ENCODE results near the gene FNDC3A.
"Not testable (repeated sequence)": the region's sequence is repeated elsewhere in the genome, so short reads cannot be mapped to it uniquely, and the experiment has no call there.

FNDC3A gene

DNA sequence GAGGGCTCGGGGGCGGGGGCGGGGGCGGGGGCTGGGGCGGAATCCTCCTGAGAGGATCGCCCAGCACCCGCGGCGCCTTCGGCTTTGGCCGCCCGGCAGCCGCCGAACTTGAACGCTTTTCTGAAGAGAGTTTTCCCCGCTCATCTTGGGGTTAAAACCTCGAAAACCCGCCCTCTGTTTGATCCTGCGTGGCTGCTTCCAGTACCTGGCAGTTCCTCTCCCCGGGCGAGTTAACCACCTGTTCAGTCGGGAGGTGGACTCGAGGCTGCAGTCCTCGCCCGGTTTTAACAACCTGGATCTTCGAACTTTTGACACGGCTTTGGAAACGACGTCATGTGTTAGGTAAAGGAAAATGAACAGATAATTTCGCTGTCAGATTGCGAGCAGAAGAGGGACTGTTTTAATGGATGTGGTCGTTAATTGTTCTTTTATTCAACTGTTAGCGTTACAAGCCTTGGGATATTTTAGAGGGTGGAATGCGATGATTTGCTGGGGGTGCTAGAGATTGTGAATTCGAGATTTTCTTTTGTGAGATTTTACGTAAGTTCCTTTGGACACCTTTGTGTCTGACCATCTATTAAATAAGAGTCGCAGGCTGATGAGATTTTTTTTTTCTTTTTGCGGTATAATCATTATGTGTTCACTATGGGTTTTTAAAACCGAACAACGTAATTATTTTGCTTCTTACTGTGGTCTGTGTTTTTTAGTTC, 1.0 kb downstream of the FNDC3A start:
- no peak for DNase-seq

GRCh38 chr13:48977286-48977625, 1.5 kb downstream of the FNDC3A start:
- no peak for DNase-seq

DNA sequence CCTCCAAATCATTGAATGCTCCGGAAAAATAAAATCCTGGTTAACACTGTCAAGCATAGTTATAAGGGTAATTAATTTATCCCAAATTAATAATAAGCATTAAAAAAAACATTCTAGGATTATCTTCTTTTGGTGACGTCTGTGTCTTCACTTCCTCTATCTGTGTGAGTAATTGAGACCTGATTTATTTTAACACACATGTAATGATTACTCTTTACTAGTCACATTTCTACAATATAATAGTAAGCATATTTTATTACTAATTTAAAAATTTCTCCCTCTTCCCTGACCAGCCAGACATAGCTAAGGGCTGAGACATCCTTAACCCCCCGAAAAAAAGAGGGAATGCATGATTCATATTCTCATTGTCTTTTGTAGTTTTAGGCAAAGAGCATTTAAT, 2.3 kb downstream of the FNDC3A start:
- DNase-seq = no peak

GRCh38 chr13:48978942-48979601, 3.4 kb downstream of the FNDC3A start:
- no peak for DNase-seq

GRCh38 chr13:48979892-48980291, 4.2 kb downstream of the FNDC3A start:
- DNase-seq = no peak

- no peak for DNase-seq
These were observed 7.6 kb downstream of the FNDC3A start for GRCh38 chr13:48983331-48983730.

GRCh38 chr13:48985756-48986155, 10.0 kb downstream of the FNDC3A start:
- DNase-seq = no peak

GRCh38 chr13:48990900-48991299, 15.2 kb downstream of the FNDC3A start:
- DNase-seq = no peak

GRCh38 chr13:48993150-48993549, 17.4 kb downstream of the FNDC3A start:
- no peak for DNase-seq

- DNase-seq = no peak
These were observed 19.0 kb downstream of the FNDC3A start for GRCh38 chr13:48994706-48995105.

- no peak for DNase-seq
These were observed 23.1 kb downstream of the FNDC3A start for GRCh38 chr13:48998641-48999292.

- DNase-seq = no peak
These were observed 24.5 kb downstream of the FNDC3A start for GRCh38 chr13:49000247-49000646.

DNA sequence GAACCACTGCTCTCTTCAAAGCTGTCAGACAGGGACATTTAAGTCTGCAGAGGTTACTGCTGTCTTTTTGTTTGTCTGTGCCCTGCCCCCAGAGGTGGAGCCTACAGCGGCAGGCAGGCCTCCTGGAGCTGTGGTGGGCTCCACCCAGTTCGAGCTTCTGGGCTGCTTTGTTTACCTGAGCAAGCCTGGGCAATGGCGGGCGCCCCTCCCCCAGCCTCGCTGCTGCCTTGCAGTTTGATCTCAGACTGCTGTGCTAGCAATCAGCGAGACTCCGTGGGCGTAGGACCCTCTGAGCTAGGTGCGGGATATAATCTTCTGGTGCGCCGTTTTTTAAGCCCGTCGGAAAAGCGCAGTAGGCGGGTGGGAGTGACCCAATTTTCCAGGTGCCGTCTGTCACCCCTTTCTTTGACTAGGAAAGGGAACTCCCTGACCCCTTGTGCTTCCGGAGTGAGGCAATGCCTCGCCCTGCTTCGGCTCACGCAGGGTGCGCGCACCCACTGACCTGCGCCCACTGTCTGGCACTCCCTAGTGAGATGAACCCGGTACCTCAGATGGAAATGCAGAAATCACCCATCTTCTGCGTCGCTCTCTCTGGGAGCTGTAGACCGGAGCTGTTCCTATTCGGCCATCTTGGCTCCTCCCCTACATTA, 43.4 kb downstream of the FNDC3A start:
- not testable (repeated sequence) for DNase-seq

DNA sequence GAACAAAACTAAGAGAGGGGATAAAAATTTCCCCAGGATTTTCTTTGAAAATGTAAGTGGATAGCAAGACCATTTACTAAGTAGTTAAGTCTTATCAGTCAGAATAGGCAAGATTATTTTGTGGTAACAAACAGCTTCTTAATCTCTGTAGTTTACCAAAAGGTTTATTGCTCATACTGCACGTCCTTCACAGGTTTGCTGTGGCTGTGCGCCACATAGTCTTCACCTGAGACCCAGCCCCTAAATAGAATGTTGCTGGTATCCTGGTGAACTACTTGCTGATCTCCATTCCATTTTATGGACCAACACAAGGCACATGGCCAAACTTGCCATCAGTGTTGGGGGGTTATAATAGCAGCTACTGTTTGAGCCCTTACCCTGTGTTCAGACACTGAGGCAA, 44.6 kb downstream of the FNDC3A start:
- no peak for DNase-seq

DNA sequence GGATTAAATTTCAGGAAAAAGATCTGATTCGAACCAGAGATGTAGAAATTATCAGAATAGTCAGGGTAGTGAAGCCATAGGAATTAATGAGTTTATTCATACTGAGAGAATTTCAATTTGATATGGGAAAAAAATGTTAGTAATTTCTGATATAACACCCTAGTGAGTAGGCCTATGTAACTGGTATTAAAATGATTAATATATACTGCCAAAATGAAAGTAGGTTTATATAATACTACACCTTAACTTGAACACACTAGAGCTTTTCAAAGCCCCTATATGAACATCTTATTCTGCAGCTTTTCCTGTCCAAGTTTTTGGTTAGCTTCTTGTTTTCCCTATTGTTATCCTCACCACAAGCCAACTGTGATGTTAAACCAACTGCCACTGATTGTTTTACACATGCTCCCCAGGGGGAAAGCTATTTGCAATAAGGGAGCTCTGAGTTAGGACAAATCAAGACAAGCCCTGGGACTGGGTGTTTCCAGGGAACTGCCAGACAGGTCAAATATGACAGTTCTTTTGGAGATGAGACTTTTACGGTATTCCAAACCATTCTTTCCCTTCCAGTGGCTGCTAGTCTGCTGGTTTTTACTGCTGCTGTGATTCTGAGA, 45.3 kb downstream of the FNDC3A start:
- no peak for DNase-seq

DNA sequence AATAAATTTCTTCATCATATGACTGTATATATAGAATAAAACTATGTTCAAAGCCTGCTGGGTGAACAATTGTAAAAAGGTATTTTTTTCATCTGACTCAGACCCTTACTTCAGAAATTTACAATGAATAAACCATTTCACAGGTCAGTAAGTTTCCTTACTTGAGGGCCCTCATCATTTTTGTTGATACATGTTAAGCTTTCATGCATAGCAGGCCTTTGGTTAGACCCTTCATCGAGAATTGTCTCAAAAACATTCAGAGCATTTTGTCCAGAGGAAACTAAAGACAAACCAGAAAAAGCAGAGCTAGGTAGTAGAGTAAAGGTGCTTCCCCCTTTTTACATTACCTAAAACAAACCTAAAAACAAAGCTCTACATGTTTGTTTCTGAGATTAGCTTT, 46.2 kb downstream of the FNDC3A start:
- DNase-seq = no peak

DNA sequence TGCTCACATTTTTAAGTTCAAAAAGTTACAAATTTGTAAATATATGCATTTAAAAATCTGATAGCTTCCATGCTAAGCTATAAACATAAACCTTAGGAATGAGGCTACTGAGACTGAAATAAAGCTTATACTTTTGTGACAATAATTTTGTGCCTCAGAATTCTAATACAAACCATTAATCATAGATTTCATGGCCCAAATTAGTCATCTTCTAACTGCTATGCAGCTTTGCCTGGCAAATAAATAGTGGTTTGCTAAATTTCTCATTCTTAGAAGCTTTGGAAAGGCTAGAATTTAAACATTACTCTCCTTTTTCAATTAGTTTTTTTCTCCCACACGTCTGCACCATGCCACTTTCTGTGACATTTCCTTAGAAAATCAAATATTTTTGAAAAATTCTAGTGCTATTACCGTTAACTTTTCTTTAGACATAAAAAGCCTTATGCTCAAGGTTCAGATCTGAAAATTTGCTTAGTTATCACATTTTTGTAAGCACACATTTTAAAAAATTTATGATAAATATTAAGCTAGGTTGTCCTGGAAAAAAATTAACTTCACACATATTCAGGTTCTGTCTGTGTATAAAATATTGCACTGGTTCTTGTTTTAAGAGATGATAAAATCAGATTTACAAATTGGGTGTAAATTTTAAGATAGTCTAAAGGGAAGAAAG, 46.9 kb downstream of the FNDC3A start:
- no peak for DNase-seq

DNA sequence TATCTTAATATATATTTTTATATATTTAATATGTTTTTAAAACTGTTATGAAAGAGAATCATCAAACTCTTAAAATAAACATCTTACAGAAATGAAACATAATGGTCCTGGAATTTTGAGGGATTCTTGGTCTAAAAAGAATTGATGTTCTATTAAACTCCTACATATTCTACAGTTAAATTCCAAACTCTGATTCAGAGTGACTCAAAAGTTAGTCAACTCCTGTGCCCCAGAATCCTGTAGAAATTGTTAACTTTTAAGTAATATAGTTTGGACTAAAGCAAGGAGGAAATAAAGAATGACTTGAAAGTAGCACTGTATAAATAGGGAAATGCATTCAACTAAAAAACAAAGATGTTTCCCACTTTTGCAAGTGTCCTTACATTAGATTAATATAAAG, 47.7 kb downstream of the FNDC3A start:
- DNase-seq = no peak

GRCh38 chr13:49026851-49027250, 51.1 kb downstream of the FNDC3A start:
- no peak for DNase-seq

- DNase-seq = no peak
These were observed 53.9 kb downstream of the FNDC3A start for GRCh38 chr13:49029570-49029969.

GRCh38 chr13:49030213-49030612, 54.5 kb downstream of the FNDC3A start:
- no peak for DNase-seq

- DNase-seq = no peak
These were observed 65.2 kb downstream of the FNDC3A start for GRCh38 chr13:49040872-49041271.

- no peak for DNase-seq
These were observed 66.8 kb downstream of the FNDC3A start for GRCh38 chr13:49042476-49042875.

All from activated CD4-positive, alpha-beta T cell treated with anti-CD3 and anti-CD28 coated beads, Interleukin-2, amount 50 U/mL, for 1 hour (primary cell).